HG03175 (cell line): ENCODE results near the gene TCHP.
"Not testable (repeated sequence)": the region's sequence is repeated elsewhere in the genome, so short reads cannot be mapped to it uniquely, and the experiment has no call there.

Experiments used
- ATAC-seq: cut with Tn5 transposase; IDR thresholded peaks from one replicate; pipeline ENCODE4 v1.9.1; 2021; ENCODE audit warnings: mild to moderate bottlenecking, moderate library complexity; ENCODE audit not compliant: unreplicated experiment

TCHP gene

DNA sequence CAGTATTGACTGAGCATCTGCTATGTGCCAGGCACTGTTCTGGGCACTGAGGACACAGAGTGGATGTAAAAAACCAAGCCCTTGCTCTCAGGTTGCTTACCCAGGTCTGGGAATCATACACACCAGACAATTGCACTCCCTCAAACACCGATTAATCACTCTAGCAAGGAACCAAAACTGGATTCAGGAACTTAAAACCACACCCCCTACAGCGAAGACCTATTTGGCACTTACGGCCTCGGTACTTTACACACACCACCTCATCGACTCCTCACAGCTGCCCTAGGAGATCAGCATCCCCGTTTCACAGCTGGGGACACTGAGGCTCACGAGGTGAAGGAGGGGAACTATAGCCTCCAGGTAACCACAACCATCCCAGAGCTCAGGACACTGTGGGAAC lies 21.3 kb upstream of the TCHP start:
- no peak for ATAC-seq

DNA sequence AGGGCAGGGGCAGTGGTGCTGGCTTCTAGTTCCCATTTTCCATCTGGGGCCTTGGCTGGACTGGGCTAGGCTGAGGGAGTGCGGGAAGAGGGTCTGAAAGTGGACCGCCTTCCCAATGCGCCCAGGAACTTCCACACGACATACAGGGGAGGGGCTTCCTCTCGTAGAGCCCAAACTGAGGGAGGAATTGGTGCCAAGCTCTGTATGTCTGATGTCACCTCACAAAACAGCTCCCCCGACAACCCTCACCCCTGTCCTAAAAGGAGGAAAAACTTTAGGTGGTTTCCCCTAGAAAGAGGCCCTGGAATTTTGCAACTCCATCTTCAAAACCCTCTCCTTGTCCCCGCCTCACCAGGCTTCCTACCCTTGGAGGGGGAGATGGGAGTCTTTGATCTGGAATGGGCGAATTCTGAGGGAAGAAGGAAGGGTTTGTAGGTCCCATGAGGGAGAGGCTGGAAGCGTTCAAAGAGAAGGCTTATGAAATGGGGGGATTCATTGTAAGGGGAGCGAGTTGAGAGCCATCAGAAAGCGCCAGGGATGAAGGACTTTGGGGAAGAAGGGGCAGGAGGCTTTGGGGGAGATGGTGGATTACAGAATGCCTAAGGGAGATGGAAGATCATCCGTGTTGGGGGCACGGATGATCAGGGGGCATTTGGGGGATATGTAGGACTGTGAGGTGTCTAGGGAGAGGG lies 20.6 kb upstream of the TCHP start:
- no peak for ATAC-seq

DNA sequence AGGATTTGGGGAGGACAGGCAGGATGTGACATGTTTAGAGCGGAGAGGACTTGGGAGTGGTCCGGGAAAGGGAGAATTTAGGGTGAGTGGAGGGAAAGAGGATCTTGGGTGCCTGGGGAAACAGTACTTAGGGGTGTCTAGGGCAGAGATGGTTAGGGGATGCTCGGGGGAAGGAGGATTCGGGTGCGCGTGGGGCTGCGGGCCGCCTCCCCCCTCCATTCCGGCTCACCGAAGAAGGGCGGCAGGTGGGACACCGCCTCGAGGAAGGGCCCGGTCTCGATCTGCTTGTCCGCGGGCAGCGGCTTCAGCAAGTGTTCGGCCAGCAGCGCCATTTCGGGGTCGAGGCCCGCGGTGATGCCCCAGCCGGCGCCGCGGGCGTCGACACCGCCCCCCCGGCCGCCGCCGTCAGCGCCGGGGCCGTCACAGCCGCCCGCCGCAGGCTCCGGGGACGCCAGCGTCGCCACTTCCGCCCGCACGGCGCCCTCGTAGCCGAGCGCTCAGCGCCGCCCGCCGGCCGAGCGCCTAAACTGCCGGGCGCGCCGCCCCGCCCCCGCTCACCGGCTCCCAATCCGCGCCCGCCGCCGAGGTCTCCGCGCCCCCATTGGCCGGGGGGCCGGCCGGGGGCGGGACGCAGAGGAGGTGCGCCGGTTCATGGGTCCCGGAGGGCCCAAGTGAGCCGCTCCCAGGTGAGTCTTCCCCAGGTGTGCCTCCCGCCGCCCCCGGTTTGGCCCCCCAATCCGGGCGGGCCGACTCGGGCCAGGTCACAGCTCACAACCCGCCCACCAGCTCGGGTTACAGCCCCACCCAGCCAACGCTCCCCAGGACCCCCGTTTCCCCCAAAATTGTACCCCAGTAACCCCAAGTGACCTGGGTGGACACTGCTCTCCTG lies 19.8 kb upstream of the TCHP start, which contains the start of gene GLTP:
Gene GLTP, minus strand, starts transcription at position 499 of the 889 bp plus-strand sequence. Its CDS starts 167 bp downstream, at position 332.
- ATAC-seq = peak; percentile 92

DNA sequence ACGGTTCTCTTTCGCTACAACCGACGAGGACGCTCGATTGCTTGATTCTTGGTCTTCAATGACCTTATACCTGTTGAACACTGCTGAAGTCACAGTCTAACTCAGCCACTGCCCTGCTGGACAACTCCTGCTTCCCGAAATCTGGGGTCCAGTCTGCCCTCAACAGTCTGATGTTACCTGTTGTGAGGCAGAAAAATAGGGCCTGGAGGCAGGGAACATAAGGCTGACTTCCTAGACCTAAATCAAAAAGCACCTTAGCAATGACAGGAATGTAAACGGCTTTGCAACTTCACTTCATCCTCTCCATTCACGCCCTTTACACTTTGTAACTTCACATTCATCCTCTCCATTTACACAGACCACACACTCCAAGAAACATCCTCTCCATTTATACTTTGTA lies 19.1 kb upstream of the TCHP start:
- no peak for ATAC-seq

DNA sequence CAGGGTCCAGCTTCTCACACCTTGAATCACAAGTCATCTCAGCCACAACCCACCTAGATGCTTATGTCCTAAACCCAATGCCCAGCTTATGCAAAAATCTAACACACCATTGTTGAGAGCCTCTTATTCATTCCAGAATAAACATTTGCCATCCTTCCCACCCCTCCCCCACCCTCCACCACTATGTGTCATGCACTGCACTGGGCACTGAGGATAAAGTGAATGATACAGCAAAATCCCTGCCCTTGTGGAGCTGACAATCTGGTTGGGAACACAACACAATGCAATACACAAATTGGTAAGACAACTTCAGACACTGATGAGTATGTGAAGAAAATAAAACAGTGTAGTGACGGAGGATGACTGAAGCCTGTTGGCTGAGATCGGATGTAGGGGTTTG lies 18.3 kb upstream of the TCHP start:
- ATAC-seq = no peak

DNA sequence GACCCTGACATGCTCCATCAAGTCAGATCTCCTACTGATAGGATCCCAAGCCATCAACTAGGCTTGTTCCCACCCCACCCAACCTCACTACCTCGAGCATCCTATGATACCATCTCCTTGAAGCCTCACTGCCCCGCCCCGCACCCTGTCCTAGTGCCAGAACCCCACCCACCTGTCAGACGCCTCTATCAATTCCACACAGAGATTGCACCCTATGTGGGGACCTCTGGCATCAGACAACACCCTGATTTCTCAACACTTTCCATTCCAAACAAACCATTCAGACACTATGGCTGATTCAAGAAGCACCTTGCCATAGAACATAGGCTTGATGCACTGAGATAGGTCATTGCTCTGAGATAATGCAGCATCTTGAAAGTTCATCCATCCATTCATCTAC lies 16.6 kb upstream of the TCHP start:
- no peak for ATAC-seq

DNA sequence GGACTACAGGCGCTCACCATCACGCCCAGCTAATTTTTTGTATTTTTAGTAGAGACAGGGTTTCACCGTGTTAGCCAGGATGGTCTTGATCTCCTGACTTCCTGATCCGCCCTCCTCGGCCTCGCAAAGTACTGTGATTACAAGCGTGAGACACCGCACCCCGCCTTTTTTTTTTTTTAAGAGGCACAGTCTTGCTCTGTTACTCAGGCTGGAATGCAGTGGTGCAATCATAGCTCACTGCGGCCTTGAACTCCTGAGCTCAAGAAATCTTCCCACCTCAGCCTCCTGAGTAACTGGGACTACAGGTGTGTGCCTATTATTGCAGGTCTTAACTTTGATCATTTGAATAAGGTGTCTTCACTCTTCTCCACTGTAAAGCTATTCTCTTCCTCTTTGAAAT lies 14.5 kb upstream of the TCHP start:
- no peak for ATAC-seq

DNA sequence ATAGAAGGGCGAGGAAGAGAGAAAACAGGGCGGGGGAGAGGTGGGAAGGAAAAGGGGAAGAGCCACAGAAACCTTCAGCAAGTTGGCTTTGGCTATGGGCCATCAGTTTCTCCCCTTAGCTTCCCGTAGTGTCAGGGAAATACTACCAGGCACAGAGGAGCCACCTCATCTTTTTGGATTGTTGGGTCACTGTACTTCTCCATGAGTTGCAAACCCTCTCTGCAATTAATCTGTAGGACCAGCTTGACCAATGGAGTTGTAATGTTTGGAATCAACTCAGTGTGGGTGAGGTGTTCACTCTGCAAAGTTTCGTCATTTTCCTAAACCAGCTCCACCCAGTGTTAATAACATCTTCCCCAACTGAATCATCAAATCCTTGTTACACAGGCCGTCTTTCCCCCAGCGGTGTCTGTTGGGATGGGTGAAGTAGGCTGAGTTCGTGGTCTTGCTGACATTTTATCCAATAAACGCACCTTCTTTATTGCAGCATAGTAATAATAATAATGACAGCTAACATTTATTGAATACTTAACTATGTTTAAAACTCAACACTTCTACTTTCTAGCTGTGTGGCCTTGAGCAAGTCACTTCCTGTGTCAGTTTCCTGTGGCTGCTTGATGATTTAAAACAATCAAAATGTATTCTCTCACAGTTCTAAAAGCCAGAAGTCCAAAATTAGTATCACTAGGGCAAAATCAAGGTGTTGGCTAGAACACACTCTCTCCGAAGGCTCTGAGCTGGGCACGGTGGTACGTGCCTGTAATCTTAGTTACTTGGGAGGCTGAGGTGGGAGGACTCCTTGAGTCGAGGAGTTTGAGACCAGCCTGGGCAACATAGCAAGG lies 11.7 kb upstream of the TCHP start:
- no peak for ATAC-seq

DNA sequence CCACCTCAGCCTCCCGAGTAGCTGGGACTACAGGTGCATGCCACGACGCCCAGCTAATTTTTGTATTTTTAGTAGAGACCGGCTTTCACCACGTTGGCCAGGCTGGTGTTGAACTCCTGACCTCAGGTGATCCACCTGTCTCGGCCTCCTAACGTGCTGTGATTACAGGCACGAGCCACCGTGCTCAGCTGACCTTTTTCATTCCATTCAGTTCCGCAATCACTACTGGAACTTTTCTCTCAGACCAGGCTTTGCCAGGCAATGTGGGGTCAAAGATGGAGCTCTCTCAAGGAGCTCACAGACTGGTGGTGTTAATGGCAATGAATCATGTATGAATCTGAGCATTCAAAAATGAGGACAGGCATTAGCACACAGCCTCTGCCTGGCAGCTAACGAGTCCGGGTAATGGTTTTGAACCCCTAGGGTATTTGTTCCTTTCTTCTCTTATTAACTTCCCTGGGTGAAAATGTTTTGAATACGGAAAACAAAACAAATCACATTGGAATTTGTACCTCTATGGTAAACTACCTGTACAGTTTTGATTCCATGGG lies 9.4 kb upstream of the TCHP start:
- ATAC-seq = no peak

DNA sequence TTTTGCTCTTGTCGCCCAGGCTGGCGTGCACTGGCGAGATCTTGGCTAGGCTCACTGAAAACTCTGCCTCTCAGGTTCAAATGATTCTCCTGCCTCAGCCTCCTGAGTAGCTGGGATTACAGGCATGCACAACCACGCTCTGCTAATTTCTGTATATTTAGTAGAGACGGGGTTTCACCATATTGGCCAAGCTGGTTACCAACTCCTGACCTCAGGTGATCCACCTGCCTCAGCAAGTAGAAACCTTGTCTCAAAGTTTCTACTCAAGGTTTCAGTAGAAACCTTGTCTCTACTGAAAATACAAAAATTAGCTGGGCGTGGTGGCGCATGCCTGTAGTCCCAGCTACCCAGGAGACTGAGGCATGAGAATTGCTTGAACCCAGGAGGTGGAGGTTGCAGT lies 8.3 kb upstream of the TCHP start:
- ATAC-seq = not testable (repeated sequence)

DNA sequence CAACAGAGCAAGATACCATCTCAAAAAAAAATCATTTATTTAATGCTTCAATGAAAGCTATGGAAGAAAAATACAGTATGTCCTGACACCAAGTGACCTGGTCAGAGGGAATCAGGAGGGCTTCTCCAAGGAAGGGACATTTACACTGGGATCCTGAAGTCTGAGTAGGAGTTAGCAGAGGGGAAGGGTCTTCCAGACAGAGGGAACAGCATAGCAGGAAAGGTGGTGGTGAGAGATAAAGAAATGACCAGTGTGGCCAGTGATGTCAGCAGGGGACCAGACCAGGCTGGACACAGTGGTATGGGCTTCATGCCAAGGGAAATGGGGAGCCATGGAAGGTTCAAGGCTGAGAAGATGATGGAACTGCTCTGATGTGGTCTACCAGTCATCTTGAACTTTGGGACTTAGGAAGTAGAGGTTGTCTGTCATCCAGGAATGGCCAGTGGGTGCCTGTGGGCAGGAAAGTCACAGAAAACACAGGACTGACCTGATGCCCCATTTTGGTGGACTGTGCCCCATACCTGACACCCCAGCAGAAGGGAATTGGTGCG lies 7.8 kb upstream of the TCHP start:
- no peak for ATAC-seq

DNA sequence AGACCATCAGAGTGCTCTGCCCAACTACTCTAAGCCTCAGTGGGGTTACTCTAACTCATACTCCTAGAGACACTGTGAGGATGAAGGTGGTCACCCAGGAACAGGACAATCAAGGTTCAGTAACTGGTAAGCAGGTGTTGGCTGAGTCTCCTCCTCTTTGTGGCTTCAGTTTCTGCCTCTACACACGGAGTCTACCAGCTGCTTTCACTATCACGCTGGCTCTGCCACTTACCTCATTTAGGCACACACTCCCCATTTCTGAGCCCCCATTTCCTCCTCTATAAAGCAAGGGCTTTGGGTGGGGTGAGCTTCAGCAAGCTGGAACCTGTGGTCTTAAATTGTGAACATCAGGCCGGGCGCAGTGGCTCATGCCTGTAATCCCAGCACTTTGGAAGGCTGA lies 7.3 kb upstream of the TCHP start:
- ATAC-seq = peak; percentile 80

DNA sequence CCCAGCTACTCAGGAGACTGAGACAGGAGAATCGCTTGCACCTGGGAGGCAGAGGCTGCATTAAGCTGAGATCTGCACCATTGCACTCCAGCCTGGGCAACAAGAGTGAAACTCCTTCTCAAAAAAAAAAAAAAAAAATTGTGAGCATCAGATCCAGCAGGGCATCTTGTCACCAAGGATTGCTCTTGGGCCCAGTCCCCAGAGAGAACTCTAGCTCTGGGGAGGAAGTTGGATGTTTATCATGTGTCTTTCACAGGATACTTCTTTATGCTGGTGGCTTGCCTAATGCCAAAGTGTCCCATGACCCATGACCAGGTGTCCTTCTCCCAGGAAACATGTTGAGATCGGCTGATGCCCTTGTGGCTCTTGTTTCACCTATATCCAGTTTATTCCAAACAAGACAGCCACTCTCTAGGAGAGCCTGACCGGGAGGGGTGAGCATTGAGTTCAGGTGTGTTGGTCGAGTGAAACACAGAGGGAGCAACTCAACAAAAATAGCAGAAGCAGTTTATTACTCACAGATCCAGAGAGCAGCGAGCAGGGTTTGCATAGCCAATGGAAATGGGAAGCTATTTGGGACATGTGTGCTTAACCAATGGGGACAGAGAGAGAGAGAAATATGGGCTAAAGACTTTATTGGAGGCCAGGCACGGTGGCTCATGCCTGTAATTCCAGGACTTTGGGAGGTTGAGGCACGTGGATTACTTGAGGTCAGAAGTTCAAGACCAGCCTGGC lies 6.6 kb upstream of the TCHP start:
- ATAC-seq = peak; percentile 22

DNA sequence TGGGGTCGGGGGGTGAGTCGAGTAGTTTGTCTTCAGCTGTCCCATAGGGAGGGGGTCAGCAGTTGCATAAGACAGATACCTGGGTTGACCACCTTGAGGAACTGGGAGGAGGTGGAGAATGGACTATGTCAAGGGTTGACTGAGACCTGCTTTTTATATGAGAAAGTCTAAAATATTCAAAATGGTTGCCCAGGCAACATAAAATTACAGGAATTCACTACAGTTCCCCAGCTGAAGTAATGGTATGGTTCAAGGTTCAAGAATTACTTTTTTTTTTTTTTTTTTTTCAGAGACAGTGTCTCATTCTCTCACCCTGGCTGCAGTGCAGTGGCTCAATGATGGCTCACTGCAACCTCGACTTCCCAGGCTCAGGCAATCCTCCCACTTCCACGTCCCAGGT lies 5.1 kb upstream of the TCHP start:
- ATAC-seq = no peak

DNA sequence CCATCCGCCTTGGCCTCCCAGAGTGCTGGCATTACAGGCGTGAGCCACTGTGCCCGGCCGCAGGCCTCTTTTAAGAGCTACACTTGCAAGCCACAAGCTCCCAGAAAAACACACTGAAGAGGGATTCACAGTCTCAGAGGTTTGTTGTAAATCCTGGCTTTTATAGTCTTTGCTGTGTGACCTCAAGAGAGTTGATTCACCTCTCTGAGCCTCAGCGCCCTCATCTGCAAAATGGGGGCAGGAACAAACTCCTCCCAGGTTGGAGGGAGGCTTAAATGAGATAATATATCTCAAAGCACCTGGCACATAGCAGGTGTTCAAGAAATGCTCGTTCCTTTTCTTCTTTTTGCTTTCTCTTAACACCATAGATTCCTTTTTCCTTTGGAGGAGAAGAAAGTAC lies 3.9 kb upstream of the TCHP start:
- ATAC-seq = no peak

DNA sequence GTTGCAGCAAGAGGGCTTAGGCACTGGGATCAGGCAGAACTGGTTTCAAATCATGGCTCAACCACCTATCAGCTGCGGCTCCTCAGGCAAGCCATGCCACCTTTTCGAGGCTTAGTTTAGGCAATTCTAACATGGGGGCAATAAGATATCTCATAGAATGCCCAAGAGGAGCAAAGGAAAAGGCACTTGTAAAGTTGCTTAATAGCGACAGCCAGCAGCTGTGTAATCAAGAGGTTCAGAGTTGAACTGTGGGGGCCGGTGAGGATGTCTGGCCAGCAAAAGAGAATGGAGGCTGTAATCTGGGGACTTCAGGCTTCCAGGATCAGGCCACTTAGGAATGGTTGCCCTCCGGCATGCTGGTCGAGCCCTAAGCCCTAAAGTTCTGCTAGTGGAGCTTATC lies 3.0 kb upstream of the TCHP start:
- no peak for ATAC-seq

DNA sequence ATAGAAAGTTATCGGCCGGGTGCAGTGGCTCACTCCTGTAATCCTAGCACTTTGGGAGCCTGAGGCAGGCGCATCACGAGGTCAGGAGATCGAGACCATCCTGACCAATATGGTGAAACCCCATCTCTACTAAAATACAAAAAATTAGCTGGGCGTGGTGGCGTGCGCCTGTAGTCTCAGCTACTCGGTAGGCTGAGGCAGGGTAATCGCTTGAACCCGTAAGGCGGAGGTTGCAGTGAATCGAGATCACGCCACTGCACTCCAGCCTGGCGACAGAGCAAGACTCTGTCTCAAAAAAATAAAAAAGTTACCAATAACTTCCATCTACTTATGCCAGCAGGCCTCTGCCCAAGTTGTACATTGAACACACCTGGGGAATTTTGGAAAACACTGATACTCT lies 729 bp upstream of the TCHP start:
- not testable (repeated sequence) for ATAC-seq

DNA sequence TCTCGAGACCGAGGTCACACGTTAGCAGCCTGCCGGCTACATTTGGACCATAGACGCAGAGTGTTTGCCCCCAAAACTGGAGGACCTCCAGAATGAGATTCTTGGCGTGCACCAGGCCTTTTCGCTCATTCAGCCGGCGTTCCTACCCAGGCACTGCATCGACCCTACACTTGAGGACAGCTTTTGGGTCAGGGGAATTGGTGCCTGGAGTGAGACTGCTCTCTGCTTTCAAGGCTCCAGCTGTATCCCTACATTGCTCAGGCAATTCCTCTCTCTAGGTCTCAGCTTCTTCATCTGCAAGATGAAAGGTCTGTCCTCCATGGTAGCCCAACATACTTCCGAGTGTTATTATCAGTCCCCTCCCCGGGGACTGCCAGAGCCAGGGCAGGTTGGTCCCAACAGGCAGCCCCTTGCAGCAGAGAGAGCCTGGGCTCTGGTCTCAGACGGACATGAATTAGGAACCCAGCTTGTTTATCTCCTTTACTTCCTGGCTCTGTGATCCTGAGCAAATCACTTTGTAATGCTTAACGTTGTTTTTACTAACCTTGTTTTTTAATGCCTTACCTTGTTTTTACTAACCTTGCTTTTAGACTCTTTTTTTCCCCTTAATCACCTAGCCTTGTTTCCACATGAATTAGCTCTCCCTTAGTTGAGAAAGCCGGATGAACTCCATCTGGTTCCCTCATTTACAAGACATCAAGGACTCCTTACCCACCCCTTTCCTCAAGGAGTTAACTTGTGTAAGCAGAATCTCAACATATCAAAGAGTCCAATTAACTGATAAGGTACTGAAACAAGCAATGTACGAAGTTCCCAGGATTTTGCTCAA lies 892 bp downstream of the TCHP start:
- peak; percentile 14 for ATAC-seq

DNA sequence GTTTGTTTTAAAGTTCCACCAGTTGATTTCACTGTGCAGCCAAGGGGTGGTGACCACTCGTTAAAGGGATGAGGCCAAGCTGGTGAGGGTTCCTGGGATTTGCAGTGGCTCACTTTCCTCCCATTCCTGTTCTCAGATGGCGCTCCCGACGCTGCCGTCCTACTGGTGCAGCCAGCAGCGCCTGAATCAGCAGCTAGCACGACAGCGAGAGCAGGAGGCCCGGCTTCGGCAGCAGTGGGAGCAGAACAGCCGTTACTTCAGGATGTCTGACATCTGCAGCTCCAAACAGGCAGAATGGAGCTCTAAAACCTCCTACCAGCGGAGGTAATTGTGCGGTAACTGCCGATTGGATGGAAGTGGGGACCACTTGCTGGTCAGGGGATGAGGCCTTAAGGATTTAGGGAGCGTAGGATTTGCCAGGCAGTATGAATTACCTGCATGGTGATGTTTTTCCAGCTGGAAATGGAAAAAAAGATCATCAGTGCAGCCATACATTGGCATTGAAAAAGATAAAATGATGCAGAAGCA lies 2.9 kb downstream of the TCHP start:
- ATAC-seq = no peak
